MV-4-11 (cell line): Measurements from ENCODE around the gene CBFA2T2.
A peak's percentile ranks its signal among the peaks of the same experiment; 100 is the strongest.
"Not testable (repeated sequence)": the region's sequence is repeated elsewhere in the genome, so short reads cannot be mapped to it uniquely, and the experiment has no call there.

Experiments
- DNase-seq: peaks from one replicate; lab custom pipeline; 2025; lab: John Stamatoyannopoulos, UW

Gene CBFA2T2

GRCh38 chr20:33575282-33575681 is 85.4 kb downstream of the CBFA2T2 start:
- DNase-seq, result no peak

DNA sequence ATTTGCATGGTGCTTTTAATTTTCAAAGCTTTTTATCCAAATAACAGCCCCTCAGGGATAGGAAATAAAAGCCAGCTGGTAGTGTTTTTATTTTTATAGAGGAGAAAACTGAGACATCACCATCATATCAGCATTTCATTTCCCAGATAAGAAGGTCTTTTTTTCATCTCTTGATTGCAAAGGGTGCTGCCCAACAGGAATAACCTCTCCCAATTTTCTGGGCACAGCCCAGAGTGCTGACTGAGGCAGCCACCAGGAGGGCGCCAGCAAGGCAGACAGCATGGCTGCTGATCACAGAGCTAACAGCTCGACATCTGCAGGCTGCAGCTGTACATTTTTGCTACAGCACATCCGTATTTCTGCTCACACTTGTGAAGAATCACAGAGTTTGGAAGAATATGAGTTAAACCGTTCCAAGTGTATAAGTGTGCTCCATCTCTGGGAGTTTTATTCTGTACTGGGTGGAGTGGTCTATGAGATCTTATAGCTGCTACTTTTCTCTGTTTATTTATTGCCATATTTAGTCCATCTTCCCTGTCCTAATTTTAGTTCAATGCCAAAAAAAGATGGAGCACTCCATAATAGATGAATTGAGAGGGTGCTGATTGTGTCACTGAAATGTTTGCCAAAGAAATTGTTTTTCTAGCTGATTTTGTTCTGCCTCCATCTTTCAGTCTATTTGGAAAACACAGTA is 86.7 kb downstream of the CBFA2T2 start:
- no peak for DNase-seq

GRCh38 chr20:33578510-33578909 is 88.6 kb downstream of the CBFA2T2 start:
- no peak for DNase-seq

DNA sequence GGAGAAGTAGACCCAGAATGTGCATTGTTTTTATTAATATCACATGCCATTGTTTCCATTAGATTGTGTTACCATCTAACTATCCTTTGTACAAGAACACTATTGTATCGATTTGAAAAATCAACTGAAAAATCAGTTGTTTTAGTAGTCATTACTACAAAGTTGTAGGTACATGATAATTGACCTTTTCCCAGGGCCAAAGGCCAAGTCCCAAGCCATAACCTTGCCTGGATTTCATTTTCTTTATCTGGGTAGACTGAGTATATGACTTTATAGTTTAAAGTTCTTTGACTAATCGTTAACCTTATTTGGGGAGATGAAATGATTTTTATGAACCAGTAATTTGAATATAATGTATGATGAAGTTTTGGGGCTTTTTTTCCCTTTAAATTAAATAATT is 93.2 kb downstream of the CBFA2T2 start:
- DNase-seq, result no peak

DNA sequence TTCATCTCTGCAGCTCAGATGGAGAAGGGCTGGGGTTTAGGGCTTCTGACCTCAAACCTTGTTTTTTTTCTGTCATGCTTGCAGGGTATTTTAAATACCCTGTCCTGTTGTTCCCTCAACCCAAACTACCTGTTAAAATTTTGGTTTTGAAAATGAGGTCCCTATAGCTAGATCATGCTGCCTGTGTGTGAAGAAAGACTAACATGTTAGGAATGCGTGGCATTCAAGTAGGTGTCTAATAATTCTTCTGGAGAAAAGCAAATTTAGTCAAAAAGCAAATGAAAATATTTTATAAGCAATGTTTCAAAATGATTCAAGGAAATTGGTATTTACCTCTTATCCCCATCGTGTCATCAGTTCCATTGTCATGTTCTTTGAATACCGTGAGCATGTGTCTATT is 95.1 kb downstream of the CBFA2T2 start:
- no peak for DNase-seq

GRCh38 chr20:33585413-33585812 is 95.5 kb downstream of the CBFA2T2 start:
- DNase-seq, result no peak

DNA sequence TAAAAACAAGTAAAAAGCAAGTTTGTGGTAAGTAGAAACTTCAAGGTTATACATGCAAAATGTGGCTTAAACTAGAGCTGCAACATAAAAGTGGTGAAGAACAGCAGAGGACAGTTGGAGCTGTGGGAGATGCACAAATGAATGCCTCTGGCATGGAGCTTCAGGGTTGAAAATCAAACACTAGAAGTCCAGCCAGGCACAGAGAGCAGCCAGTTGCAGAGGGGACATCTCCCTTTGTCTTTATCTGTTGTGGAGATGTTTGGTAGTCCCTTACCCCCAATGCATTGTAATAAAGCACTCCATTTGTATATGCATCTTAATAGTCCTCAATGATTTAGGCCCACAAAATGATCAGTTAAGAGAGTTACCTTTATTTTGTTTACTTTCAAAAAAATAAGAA is 99.2 kb downstream of the CBFA2T2 start:
- no peak for DNase-seq

GRCh38 chr20:33591901-33592300 is 102.0 kb downstream of the CBFA2T2 start:
- DNase-seq, result not testable (repeated sequence)

- DNase-seq, result no peak
These were observed 104.8 kb downstream of the CBFA2T2 start for GRCh38 chr20:33594743-33595142.

DNA sequence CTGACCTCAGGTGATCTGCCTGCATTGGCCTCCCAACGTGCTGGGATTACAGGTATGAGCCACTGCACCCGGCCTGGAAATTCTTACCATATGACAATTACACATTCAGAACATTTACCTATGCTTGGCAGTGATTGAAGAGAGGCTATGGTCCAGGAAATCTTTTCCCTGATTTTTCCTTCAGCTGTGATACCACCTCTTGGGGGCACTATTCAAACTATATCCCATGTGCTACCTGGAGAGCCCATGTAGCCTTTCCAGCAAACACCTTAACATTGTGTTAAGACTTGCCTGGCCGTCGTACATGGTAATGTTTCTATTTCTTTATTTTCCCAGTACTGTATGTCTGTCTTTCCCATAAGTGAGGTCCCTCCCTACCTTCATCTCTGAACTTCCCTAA is 110.5 kb downstream of the CBFA2T2 start:
- no peak for DNase-seq

DNA sequence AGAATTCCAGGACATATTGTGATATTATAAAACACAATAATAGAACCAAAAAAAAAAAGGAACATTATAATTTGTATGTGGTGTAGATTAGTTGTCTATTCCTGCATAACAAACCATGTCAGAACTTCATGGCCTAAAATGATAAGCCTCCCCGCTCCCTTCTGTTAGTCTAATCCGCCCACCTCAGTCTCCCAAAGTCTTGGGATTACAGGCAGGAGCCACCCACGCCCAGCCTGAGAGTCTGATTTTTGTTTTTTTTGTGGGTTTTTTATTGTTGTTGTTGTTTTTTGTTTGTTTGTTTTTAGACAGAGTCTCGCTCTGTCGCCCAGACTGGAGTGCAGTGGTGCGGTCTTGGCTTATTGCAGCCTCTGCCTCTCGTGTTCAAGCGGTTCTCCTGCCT is 111.1 kb downstream of the CBFA2T2 start:
- no peak for DNase-seq

GRCh38 chr20:33601861-33602260 is 112.0 kb downstream of the CBFA2T2 start:
- DNase-seq, result no peak

DNA sequence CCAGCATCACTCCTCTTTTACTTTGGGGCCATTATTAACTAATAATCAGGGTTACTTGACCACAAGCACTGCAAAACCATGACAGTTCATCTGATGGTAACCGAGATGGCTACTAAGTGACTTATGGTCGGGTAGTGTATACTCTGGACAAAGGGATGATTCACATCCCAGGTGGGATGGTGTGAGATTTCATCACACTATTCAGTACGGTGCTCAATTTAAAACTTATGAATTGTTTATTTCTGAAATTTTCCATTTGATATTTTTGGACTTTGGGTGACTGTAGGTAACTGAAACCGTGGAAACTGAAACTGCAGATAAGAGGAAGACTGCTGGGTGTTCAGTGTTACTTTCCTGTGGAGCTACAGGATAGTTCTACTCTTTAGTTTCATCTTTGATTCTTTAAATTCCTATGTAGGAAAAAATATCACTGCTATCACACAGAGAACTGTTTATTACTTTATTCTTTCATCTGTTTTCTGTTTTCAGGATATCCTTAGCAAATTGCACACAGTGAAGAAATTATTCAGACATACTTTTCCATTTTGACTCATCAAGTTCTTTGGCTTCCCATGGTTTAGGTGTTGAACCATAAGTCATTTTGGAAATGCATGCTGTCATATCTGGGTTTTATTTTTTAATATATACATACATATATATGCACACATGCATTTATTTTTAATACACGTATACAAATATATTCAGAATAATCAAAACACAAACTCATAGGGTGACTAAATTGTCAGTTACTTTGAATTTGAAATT is 113.1 kb downstream of the CBFA2T2 start:
- DNase-seq, result peak; percentile 8

DNA sequence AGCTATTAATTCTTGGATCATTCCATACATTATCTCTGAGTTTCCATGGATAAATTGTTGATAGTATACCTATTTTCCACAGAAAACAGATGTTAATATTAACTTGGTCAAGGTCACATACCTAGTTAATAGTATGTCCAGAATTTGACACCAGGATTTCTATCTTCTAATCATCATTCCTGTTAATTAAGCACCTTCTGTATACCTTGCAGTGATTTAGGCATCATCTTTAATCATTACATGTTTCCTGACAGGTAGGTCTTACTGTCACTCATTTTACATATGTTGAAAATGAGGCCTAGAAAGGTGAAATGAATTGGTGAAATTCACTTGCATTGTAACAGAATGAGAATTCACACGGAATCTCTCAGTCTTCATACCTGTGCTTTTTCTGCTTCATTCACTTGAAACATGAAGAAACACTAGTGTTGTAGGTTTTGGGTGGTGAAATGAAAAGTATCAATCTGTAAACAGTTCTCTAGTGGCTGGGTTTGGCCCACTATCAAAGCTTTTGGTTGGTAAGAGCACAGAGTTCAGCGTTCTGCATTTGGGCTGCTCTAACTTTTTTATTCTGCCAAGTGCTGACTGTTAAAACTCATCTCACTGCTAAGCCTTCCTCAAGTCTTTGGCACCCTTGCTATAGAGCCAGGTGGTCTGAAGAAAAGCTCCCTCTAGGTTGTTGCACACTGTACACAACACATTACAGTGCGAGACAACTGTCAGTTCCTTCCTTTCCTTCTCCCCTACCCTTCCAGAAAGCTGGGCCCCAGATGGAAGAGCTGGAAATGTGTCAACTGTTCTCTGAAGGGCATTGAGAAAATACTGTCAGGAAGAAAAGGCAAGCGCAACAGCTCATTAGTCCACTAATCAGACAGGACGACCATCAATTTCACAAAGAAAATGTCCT is 114.4 kb downstream of the CBFA2T2 start:
- no peak for DNase-seq

- no peak for DNase-seq
These were observed 115.1 kb downstream of the CBFA2T2 start for GRCh38 chr20:33604991-33605370.

DNA sequence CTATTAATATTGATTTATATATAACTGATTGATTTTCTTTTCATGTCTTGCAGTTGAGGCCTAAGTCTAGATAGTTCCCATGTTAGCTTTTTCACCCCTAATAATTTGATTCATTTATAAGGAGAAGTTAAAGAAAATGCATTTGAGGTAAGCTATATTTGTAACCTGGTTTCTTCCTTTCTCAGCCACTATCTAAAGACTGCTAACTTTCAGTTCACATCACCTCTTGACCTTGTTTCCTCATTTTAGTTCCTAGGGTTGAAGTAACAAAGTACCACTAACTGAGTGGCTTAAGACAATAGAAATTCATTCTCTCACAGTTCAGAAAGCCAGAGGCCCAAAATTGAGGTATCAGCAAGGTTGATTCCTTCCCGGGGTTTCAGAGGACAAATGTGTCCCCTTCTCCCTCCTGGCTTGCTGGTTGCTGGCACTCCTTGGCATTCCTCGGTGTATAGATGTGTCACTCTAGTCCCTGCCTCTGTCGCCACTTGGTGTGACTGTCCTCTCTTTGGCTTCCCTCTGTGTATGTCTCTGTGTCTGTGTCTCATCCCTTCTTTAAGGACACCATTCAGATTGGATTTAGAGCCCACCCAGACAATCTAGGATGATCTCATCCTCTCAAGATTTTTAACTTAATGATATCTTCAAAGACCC is 116.3 kb downstream of the CBFA2T2 start:
- DNase-seq, result peak; percentile 19

- no peak for DNase-seq
These were observed 119.6 kb downstream of the CBFA2T2 start for GRCh38 chr20:33609504-33609903.

DNA sequence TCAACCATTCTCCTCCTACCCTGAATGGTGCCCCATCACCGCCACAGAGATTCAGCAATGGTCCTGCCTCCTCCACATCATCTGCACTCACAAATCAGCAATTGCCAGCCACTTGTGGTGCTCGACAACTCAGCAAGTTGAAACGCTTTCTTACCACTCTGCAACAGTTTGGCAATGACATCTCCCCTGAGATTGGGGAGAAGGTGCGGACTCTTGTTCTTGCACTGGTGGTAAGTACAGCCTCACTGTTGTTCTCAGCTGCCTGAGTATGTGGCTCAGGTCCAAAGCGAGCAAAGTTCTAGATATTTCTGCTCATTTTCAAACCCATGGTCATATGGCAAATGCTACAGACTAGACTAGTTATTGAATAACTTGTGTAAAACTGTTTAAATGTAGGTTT is 121.2 kb downstream of the CBFA2T2 start:
- no peak for DNase-seq

DNA sequence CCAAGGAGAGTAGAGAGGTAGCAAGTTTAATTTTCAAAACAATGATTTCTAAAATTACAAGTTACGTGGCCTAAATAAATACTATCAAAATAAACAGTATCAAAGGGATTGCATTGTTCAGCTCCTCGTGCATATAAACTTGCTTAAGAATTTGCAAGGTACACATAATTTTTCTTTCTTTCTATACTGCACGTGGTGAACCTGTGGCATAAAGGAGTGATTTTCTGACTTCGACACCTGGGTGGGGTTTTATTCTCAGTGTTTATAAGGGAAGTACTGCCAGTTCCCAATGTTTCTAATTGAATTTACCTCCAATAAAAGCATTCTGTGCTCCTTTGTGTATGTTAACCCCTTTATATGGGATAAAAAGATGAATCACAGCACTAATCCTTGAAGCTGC is 122.1 kb downstream of the CBFA2T2 start:
- DNase-seq, result no peak

DNA sequence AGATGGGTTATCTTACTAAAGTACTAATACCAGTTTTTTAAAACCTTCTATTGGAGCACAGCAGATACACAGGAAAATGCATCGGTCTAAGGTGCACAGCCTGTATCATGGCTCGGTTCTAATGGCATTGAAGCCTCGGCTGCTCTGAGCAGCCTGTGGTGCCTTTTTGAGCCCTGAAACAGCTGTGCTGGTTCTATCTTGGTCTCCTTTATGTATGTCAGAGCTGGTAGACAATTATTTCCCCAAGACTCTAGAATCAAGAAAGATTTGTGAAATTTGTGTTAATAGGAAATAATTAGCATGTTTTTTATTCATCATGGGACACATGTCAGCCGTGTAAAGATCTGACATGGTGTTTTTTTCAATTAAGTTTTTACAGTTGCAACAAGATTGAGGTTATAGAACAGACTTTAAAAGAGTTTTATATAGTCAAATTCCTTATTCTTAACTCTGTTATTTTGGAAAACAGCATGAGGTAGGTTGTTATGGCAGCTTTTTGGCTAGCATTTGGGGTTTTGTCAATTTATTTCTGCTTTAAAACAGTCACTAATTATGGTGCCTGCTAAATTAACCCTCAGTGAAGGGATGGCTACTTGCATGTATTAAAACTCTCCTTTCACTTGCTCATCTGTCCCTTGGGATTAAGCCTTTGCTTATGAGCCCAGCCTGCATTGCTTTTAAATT is 132.0 kb downstream of the CBFA2T2 start:
- DNase-seq, result no peak

DNA sequence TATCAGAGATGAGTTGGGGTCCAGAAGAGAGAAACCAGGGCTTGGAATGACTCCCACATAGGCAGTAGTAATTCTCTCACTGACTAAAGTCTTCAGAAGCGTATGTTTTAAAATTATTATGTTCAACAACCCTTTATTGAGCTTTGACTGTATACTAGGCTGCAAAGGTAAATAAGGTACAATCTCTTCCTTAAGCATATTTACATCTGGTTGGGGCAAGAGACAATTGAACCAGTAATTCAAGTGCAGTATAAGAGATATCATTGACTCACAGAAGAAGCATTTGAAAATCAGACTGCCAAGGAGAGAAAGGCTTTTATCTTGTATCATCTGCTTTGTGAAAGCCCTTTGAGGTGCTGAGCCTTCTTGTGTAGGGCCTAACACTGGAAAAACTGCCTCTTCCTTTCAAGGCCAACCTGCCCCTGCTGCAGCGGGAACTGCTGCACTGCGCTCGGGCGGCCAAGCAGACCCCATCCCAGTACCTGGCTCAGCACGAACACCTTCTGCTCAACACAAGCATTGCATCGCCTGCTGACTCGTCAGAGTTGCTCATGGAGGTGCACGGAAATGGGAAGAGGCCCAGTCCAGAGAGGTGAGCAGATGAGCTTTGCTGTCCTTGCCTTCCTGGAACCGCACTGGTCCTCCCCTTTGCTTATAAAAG is 132.9 kb downstream of the CBFA2T2 start:
- DNase-seq, result no peak
